T1000 (cell line): Measurements from ENCODE around the gene MTG2.

ENCODE experiments used
- DNase-seq: peaks from one replicate; lab custom pipeline; 2025; ENCODE audit warnings: mixed read lengths; lab: John Stamatoyannopoulos, UW

The MTG2 gene

GRCh38 chr20:62186887-62187866 is 4.3 kb downstream of the MTG2 start:
- DNase-seq, result no peak

GRCh38 chr20:62190639-62191411 is 8.0 kb downstream of the MTG2 start:
- DNase-seq, result no peak

- DNase-seq, result no peak
Measured at GRCh38 chr20:62191781-62192559, 9.1 kb downstream of the MTG2 start.

- DNase-seq, result no peak
Measured at GRCh38 chr20:62192635-62193034, 9.8 kb downstream of the MTG2 start.

- no peak for DNase-seq
Measured at GRCh38 chr20:62193079-62194025, 10.5 kb downstream of the MTG2 start.

GRCh38 chr20:62195075-62195405 is 12.2 kb downstream of the MTG2 start:
- DNase-seq, result no peak

- no peak for DNase-seq
Measured at GRCh38 chr20:62195736-62196135, 12.9 kb downstream of the MTG2 start.

- no peak for DNase-seq
Measured at GRCh38 chr20:62196286-62196685, 13.5 kb downstream of the MTG2 start.

GRCh38 chr20:62197311-62197710 is 14.5 kb downstream of the MTG2 start:
- no peak for DNase-seq

- no peak for DNase-seq
Measured at GRCh38 chr20:62197801-62198200, 15.0 kb downstream of the MTG2 start.

GRCh38 chr20:62198496-62198895 is 15.7 kb downstream of the MTG2 start:
- no peak for DNase-seq

- no peak for DNase-seq
Measured at GRCh38 chr20:62198931-62199330, 16.1 kb downstream of the MTG2 start.

GRCh38 chr20:62200491-62201172 is 17.8 kb downstream of the MTG2 start:
- no peak for DNase-seq

- no peak for DNase-seq
Measured at GRCh38 chr20:62201173-62202082, 18.6 kb downstream of the MTG2 start.

- peak; percentile 74 for DNase-seq
Measured at GRCh38 chr20:62202083-62202395, 19.2 kb downstream of the MTG2 start.

- no peak for DNase-seq
Measured at GRCh38 chr20:62202676-62203377, 20.0 kb downstream of the MTG2 start.

GRCh38 chr20:62203378-62204030 is 20.7 kb downstream of the MTG2 start:
- no peak for DNase-seq

GRCh38 chr20:62205618-62206387 is 23.0 kb downstream of the MTG2 start:
- no peak for DNase-seq
